IgD-negative memory B cell (primary cell): ENCODE data around the gene PRKCZ. TPM values are rescaled to one million over a fixed set of nuclear protein-coding genes. Genes with fewer than 3 reads are reported as not detected.

Experiments used
- H3K27ac Mint-ChIP-seq, 3 donors: one replicate each; pipeline ENCODE4 v1.8.0; 2020 to 2022; ENCODE audit warnings: mild to moderate bottlenecking in 3 of 3, mixed read lengths in 3 of 3, moderate library complexity in 1 of 3
- H3K27me3 Mint-ChIP-seq: one replicate; pipeline ENCODE4 v1.8.0; 2021; ENCODE audit warnings: mixed read lengths
- H3K36me3 Mint-ChIP-seq: one replicate; pipeline ENCODE4 v1.8.0; 2020; ENCODE audit warnings: mild to moderate bottlenecking, mixed read lengths
- H3K4me1 Mint-ChIP-seq, 3 donors: one replicate each; pipeline ENCODE4 v1.8.0; 2020 to 2022; ENCODE audit warnings: mixed read lengths in 3 of 3, mild to moderate bottlenecking in 1 of 3
- H3K4me3 Mint-ChIP-seq, 4 donors: one replicate each; pipeline ENCODE4 v1.8.0; 2020 to 2022; ENCODE audit warnings: mild to moderate bottlenecking in 4 of 4, mixed read lengths in 4 of 4, moderate library complexity in 3 of 4
- H3K9me3 Mint-ChIP-seq, 3 donors: one replicate each; pipeline ENCODE4 v1.8.0; 2020 to 2021; ENCODE audit warnings: mixed read lengths in 3 of 3, mild to moderate bottlenecking in 1 of 3
- polyA plus RNA-seq: library from polyadenylated mRNA; unstranded; fragments of 300-500 nt; fragmentation: Illumina TruSeq; gene quantifications from one replicate; pipeline ENCODE4 v1.2.3, GENCODE V29; 2021

PRKCZ gene
- polyA plus RNA-seq, 1 donor from 2014 or later, result 12.0 TPM

DNA sequence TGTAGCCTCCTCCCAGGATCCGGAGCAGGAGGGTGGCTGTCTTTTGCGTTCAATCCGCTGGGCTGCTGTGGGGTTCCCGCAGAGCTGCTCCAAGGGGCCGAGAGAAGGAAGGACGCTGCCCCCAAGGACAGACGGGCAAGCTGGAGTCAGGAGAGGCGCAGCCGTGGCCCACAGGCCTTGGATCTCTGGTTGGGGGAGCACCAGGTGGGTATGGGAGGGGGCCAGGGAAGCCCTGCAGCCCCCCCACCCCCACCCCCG, 162.0 kb downstream of the PRKCZ start:
- peak overlapping the region in 1 of 4 donors; percentile 37 for H3K4me3 Mint-ChIP-seq
- H3K27ac Mint-ChIP-seq, result peak overlapping the region in 1 of 3 donors; percentile 60
- no peaks in the 10 kb centered on the region for H3K36me3 Mint-ChIP-seq
- H3K27me3 Mint-ChIP-seq, result no peaks in the 10 kb centered on the region
- no peaks in the 10 kb centered on the region for H3K9me3 Mint-ChIP-seq
- H3K4me1 Mint-ChIP-seq, result peaks cover 0 to 1% (median 0%) of the 10 kb centered on the region in 3 donors

- Mint-ChIP-seq H3K36me3 (no peaks in the 10 kb centered on the region), H3K27me3 (no peaks in the 10 kb centered on the region), H3K27ac (peak overlapping the region in 1 of 3 donors; percentile 60), H3K9me3 (no peaks in the 10 kb centered on the region), H3K4me3 (peak overlapping the region in 2 of 4 donors; percentile 23 to 52), H3K4me1 (peaks cover 0 to 1% (median 0%) of the 10 kb centered on the region in 3 donors)
Observed at GRCh38 chr1:2212532-2213491, 162.6 kb downstream of the PRKCZ start.

- Mint-ChIP-seq H3K4me3 (peak overlapping the region in 1 of 4 donors; percentile 66), H3K4me1 (peaks cover 0 to 1% (median 0%) of the 10 kb centered on the region in 3 donors), H3K27ac (peak overlapping the region in 1 of 3 donors; percentile 35), H3K27me3 (no peaks in the 10 kb centered on the region), H3K9me3 (no peaks in the 10 kb centered on the region), H3K36me3 (peaks cover under 1% of the 10 kb centered on the region)
Observed at GRCh38 chr1:2213576-2214505, 163.6 kb downstream of the PRKCZ start.

DNA sequence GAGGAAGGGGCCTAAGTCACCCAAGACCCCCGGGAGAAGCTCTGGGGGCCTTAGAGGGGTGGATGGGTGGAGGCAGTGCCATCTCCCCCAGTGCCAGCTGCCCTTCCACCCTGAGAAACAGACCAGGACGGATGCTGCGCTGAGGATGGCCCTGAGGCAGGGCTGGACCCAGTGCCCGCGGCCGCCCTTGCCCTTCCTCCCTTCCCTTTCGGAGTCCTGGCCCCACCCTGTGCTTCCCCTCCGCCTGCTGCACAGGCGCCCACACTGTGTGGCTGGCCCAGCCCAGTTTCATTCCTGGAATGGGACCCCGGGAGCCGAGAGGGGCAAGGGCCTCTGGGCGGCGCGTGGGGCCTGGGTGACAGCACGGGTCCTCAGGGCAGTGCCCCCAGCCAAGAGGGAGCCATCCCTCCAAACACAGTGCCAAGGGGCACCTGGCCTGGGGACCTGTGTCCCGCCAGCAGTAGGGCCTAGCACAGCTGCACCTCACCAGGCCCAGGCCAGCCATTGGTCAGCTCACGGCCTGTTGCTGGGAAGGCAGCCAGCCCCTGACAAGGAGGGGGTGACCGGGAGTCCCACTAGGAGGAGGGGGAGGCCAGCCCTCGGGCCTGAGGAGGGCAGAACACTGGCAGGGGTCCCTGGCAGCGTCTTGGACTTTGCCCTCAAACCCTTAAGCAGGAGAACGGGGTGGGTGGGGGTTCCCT, 164.5 kb downstream of the PRKCZ start:
- Mint-ChIP-seq H3K4me3 (no peak overlapping the region), H3K4me1 (peaks cover 0 to 1% (median 0%) of the 10 kb centered on the region in 3 donors), H3K27me3 (no peaks in the 10 kb centered on the region), H3K27ac (peak overlapping the region in 1 of 3 donors; percentile 35), H3K36me3 (peaks cover 4% of the 10 kb centered on the region), H3K9me3 (no peaks in the 10 kb centered on the region)

GRCh38 chr1:2215329-2215728, 165.1 kb downstream of the PRKCZ start:
- no peaks in the 10 kb centered on the region for H3K9me3 Mint-ChIP-seq
- H3K27me3 Mint-ChIP-seq, result no peaks in the 10 kb centered on the region
- peaks cover 4% of the 10 kb centered on the region for H3K36me3 Mint-ChIP-seq
- no peak overlapping the region for H3K4me3 Mint-ChIP-seq
- H3K4me1 Mint-ChIP-seq, result peaks cover 0 to 1% (median 0%) of the 10 kb centered on the region in 3 donors
- no peak overlapping the region for H3K27ac Mint-ChIP-seq

GRCh38 chr1:2215909-2216766, 165.9 kb downstream of the PRKCZ start:
- H3K36me3 Mint-ChIP-seq, result peaks cover 4% of the 10 kb centered on the region
- no peaks in the 10 kb centered on the region for H3K9me3 Mint-ChIP-seq
- no peak overlapping the region for H3K27ac Mint-ChIP-seq
- no peak overlapping the region for H3K4me3 Mint-ChIP-seq
- peaks cover 0 to 1% (median 0%) of the 10 kb centered on the region in 3 donors for H3K4me1 Mint-ChIP-seq
- H3K27me3 Mint-ChIP-seq, result no peaks in the 10 kb centered on the region

DNA sequence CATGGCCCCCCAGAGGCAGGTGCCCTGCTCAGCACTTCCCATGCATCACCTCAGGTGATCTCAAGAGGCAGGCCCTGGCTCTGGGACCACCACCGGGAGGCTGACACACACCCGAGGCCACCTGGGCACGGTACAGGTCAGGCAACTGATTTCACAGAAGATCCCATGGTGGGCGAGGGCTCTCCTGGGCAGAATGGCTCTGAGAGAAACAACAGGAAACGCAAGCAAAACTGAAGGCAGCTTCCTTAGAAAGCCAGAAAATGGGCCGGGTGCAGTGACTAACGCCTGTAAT, 166.5 kb downstream of the PRKCZ start:
- Mint-ChIP-seq H3K4me1 (peaks cover 0 to 1% (median 0%) of the 10 kb centered on the region in 3 donors), H3K4me3 (no peak overlapping the region), H3K27ac (no peak overlapping the region), H3K36me3 (peaks cover 4% of the 10 kb centered on the region), H3K9me3 (no peaks in the 10 kb centered on the region), H3K27me3 (no peaks in the 10 kb centered on the region)

GRCh38 chr1:2221271-2221670, 171.1 kb downstream of the PRKCZ start:
- peaks cover 0 to 4% (median 0%) of the 10 kb centered on the region in 3 donors for H3K4me1 Mint-ChIP-seq
- no peak overlapping the region for H3K27ac Mint-ChIP-seq

GRCh38 chr1:2224170-2224584, 174.0 kb downstream of the PRKCZ start:
- H3K27me3 Mint-ChIP-seq, result no peaks in the 10 kb centered on the region
- no peaks in the 10 kb centered on the region for H3K9me3 Mint-ChIP-seq
- peaks cover 0 to 5% (median 0%) of the 10 kb centered on the region in 3 donors for H3K4me1 Mint-ChIP-seq
- H3K36me3 Mint-ChIP-seq, result no peaks in the 10 kb centered on the region
- H3K4me3 Mint-ChIP-seq, result no peak overlapping the region
- H3K27ac Mint-ChIP-seq, result no peak overlapping the region

More at GRCh38 chr1:2221271-2221670, 171.1 kb downstream of the PRKCZ start:
- no peak overlapping the region for H3K4me3 Mint-ChIP-seq
- no peaks in the 10 kb centered on the region for H3K27me3 Mint-ChIP-seq
- no peaks in the 10 kb centered on the region for H3K9me3 Mint-ChIP-seq
- H3K36me3 Mint-ChIP-seq, result peaks cover 4% of the 10 kb centered on the region

DNA sequence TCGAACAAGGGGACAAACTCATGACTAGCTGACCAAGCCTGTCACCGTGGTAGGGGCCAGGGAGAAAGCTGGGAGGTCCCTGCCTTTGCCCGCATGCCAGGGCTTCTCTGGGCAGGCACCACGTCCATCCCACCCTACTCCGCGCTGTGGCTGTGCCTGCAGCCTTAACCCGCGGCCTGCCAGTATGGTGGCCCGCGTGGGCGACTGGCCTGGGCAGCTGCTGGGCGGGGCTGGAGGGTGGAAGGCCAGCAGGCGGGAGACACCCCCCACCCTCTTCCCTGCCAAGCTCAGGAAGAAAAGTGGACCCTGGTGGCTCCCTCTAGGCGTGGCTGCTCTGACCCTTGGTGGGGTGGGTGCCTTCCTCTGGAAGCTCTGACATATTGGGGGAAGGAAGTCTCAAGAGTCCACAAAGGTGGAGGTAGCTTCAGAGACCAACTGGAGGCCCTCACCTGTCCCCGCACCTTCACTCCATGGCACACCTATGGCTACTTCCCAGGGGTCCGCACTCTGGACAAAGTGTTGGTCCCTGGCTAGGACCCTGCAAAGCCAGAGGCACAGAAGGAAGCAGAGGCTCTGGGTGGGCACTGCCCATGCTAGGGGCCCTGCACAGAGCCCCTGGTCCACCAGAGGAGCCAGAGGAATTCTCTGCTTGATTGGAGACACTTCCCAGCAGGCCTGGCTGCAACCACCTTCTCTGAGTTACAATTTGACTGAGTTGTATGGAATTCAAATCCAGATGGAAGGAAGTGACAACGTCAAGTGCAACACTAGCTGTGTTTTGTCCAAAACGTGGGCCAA, 174.6 kb downstream of the PRKCZ start:
- no peaks in the 10 kb centered on the region for H3K9me3 Mint-ChIP-seq

GRCh38 chr1:2226525-2227345, 176.5 kb downstream of the PRKCZ start:
- Mint-ChIP-seq H3K27me3 (no peaks in the 10 kb centered on the region), H3K27ac (peak overlapping the region in 2 of 3 donors; percentile 82 to 83), H3K4me3 (peak overlapping the region; percentile 52 to 89 (median 75)), H3K4me1 (peaks cover 8 to 21% (median 14%) of the 10 kb centered on the region in 3 donors), H3K36me3 (no peaks in the 10 kb centered on the region), H3K9me3 (no peaks in the 10 kb centered on the region)

More for the DNA sequence above, 174.6 kb downstream of the PRKCZ start:
- H3K27ac Mint-ChIP-seq, result peak overlapping the region in 1 of 3 donors; percentile 72
- H3K4me1 Mint-ChIP-seq, result peaks cover 0 to 5% (median 0%) of the 10 kb centered on the region in 3 donors
- peak overlapping the region; percentile 4 to 79 (median 49) for H3K4me3 Mint-ChIP-seq
- H3K36me3 Mint-ChIP-seq, result no peaks in the 10 kb centered on the region
- no peaks in the 10 kb centered on the region for H3K27me3 Mint-ChIP-seq

GRCh38 chr1:2227346-2228156, 177.3 kb downstream of the PRKCZ start:
- peak overlapping the region in 1 of 3 donors; percentile 85 for H3K27ac Mint-ChIP-seq
- no peaks in the 10 kb centered on the region for H3K27me3 Mint-ChIP-seq
- H3K4me3 Mint-ChIP-seq, result peak overlapping the region; percentile 66 to 86 (median 80)
- no peaks in the 10 kb centered on the region for H3K36me3 Mint-ChIP-seq
- peaks cover 14 to 28% (median 22%) of the 10 kb centered on the region in 3 donors for H3K4me1 Mint-ChIP-seq
- no peaks in the 10 kb centered on the region for H3K9me3 Mint-ChIP-seq
